IMR-90 (cell line): ENCODE measurements around the gene SVEP1. TPM values are rescaled to one million over a fixed set of nuclear protein-coding genes. Genes with fewer than 3 reads are reported as not detected.

Experiments
- ATAC-seq: fragments of 200-7000 bp; cut with Tn5 transposase; 2 replicates; pipeline ENCODE4 v1.9.1; 2020; ENCODE audit warnings: low read depth, mild to moderate bottlenecking, moderate library complexity
- BruUV-seq: library from RNA; stranded (reverse); fragments of 400-500 nt; replicated peaks from 2 replicates; lab custom pipeline; 2021; lab: Mats Ljungman, UMichigan
- CTCF ChIA-PET: fragments of 300-600 bp; formaldehyde crosslinking; extraction: SDS; loops from one replicate; lab custom pipeline; 2021; ENCODE audit warnings: antibody characterized with exemption; lab: Yijun Ruan, JAX
- POLR2A ChIA-PET: fragments of 300-600 bp; sonication (Branson Sonifier 250); formaldehyde crosslinking; loops from one replicate; lab custom pipeline; 2022; ENCODE audit warnings: antibody characterized with exemption; ENCODE audit not compliant: unreplicated experiment; lab: Charles Lee
- DNase-seq: peaks from one replicate; pipeline ENCODE4 v3.0.0; 2013
- H2AFZ ChIP-seq: replicated peaks from 2 replicates; pipeline ENCODE3; 2013; ENCODE audit warnings: low read length, mild to moderate bottlenecking; ENCODE audit not compliant: poor library complexity
- H2AK5ac ChIP-seq: 2 replicates; pipeline ENCODE4 v1.6.1; 2013; ENCODE audit warnings: low read depth, low read length, inconsistent platforms
- H2AK9ac ChIP-seq: replicated peaks from 2 replicates; pipeline ENCODE3; 2013; ENCODE audit warnings: mild to moderate bottlenecking, low read depth, low read length, moderate library complexity; ENCODE audit not compliant: poor library complexity
- H2BK120ac ChIP-seq: 2 replicates; pipeline ENCODE4 v1.6.1; 2013; ENCODE audit warnings: low read depth, low read length, inconsistent platforms
- H2BK15ac ChIP-seq: 3 replicates; pipeline ENCODE4 v1.6.1; 2013; ENCODE audit warnings: low read depth, low read length, inconsistent platforms
- H2BK20ac ChIP-seq: 2 replicates; pipeline ENCODE4 v1.6.1; 2013; ENCODE audit warnings: low read depth, mild to moderate bottlenecking, inconsistent platforms, low read length, moderate library complexity
- H2BK5ac ChIP-seq: 2 replicates; pipeline ENCODE4 v1.6.1; 2013; ENCODE audit warnings: mild to moderate bottlenecking, low read depth, low read length, inconsistent platforms; ENCODE audit not compliant: poor library complexity, severe bottlenecking
- H3K14ac ChIP-seq: replicated peaks from 2 replicates; pipeline ENCODE4 v1.6.1; 2013; ENCODE audit warnings: low read depth, low read length, inconsistent platforms
- H3K18ac ChIP-seq: 2 replicates; pipeline ENCODE4 v1.6.1; 2013; ENCODE audit warnings: low read depth, low read length, control low read depth
- H3K23ac ChIP-seq: 2 replicates; pipeline ENCODE4 v1.6.1; 2013; ENCODE audit warnings: low read depth, low read length, inconsistent platforms
- H3K27ac ChIP-seq: 2 replicates; pipeline ENCODE4 v1.5.1; 2013; ENCODE audit warnings: mild to moderate bottlenecking, control low read depth, low read length; ENCODE audit not compliant: insufficient read depth
- H3K27me3 ChIP-seq: 2 replicates; pipeline ENCODE4 v1.6.1; 2013; ENCODE audit warnings: low read length; ENCODE audit not compliant: control insufficient read depth, insufficient read depth
- H3K36me3 ChIP-seq: 2 replicates; pipeline ENCODE4 v1.6.1; 2013; ENCODE audit warnings: low read length, mixed read lengths; ENCODE audit not compliant: control insufficient read depth, insufficient read depth
- H3K4ac ChIP-seq: 2 replicates; pipeline ENCODE4 v1.6.1; 2013; ENCODE audit warnings: low read depth, low read length, inconsistent platforms
- H3K4me1 ChIP-seq: 2 replicates; pipeline ENCODE4 v1.6.1; 2013; ENCODE audit warnings: low read length, mixed read lengths; ENCODE audit not compliant: control insufficient read depth, insufficient read depth
- H3K4me2 ChIP-seq: 2 replicates; pipeline ENCODE4 v1.6.1; 2013; ENCODE audit warnings: low read depth, mild to moderate bottlenecking, control low read depth, low read length, moderate library complexity
- H3K4me3 ChIP-seq: 2 replicates; pipeline ENCODE4 v1.5.1; 2013; ENCODE audit warnings: low read depth, mild to moderate bottlenecking, control low read depth, low read length, moderate library complexity; ENCODE audit not compliant: insufficient read depth
- H3K56ac ChIP-seq: 2 replicates; pipeline ENCODE4 v1.6.1; 2013; ENCODE audit warnings: low read length, inconsistent platforms; ENCODE audit not compliant: insufficient read depth; ENCODE audit errors: extremely low read depth
- H3K79me1 ChIP-seq, 2 experiments: 2 replicates each; pipeline ENCODE4 v1.6.1; 2013; ENCODE audit warnings: low read length in 2 of 2, inconsistent platforms in 1 of 2, low read depth in 1 of 2
- H3K9ac ChIP-seq: 2 replicates; pipeline ENCODE4 v1.6.1; 2013; ENCODE audit warnings: low read depth, low read length, control low read depth
- H3K9me1 ChIP-seq: 2 replicates; pipeline ENCODE4 v1.6.1; 2013; ENCODE audit warnings: low read length, inconsistent platforms; ENCODE audit not compliant: insufficient read depth
- H3K9me3 ChIP-seq: 2 replicates; pipeline ENCODE4 v1.6.1; 2013; ENCODE audit warnings: low read length; ENCODE audit not compliant: control insufficient read depth, insufficient read depth
- H4K20me1 ChIP-seq: 2 replicates; pipeline ENCODE4 v1.6.1; 2013; ENCODE audit warnings: low read length, inconsistent platforms; ENCODE audit not compliant: insufficient read depth
- H4K5ac ChIP-seq: 2 replicates; pipeline ENCODE4 v1.6.1; 2013; ENCODE audit warnings: mild to moderate bottlenecking, low read depth, low read length, control low read depth
- H4K8ac ChIP-seq, 2 experiments: 2 replicates each; pipeline ENCODE4 v1.6.1; 2013; ENCODE audit warnings: low read depth in 2 of 2, low read length in 2 of 2, control low read depth in 1 of 2, inconsistent platforms in 1 of 2
- H4K91ac ChIP-seq: 2 replicates; pipeline ENCODE4 v1.6.1; 2013; ENCODE audit warnings: low read depth, low read length, inconsistent platforms; ENCODE audit not compliant: insufficient read depth
- MAZ ChIP-seq: IDR thresholded peaks from 2 replicates; pipeline ENCODE4 v1.6.1; 2012; ENCODE audit warnings: low read depth, mild to moderate bottlenecking, low read length, improper control_type of control experiment, moderate library complexity, borderline replicate concordance
- RAD21 ChIP-seq: IDR thresholded peaks from 2 replicates; pipeline ENCODE4 v1.6.1; 2012; ENCODE audit warnings: low read length, improper control_type of control experiment
- WGBS, 2 experiments: methylation state at CpG; one replicate each; pipeline versions ENCODE4 v1.1.5 to v1.1.7; 2013; ENCODE audit warnings: missing lambda C conversion rate in 2 of 2; ENCODE audit not compliant: insufficient read length in 1 of 2; ENCODE audit errors: extremely low coverage in 2 of 2; 5-methylcytosine and 5-hydroxymethylcytosine counted together
- dilution Hi-C: fragments of 300-500 bp; cut with HindIII; formaldehyde crosslinking; loops from one replicate; pipeline ENCODE4 v1.14.3; 2018; ENCODE audit warnings: low sequenced_read_pairs; ENCODE audit not compliant: unreplicated experiment
- in situ Hi-C: fragments of 300-500 bp; cut with MboI; formaldehyde crosslinking; loops from 3 replicates; pipeline ENCODE4 v1.14.3; 2019; ENCODE audit warnings: low sequenced_read_pairs, inconsistent platforms, mixed read lengths
- intact Hi-C: fragments of 100-400 bp; cut with micrococcal nuclease; formaldehyde crosslinking; loops from 2 replicates; pipeline ENCODE4 v1.10.0; 2022
- polyA plus RNA-seq, 3 experiments: library from polyadenylated mRNA; depleted of rRNA; stranded (reverse); fragments of >200 nt; gene quantifications; 2 replicates each; pipeline ENCODE4 v1.2.3, GENCODE V29; 2012; ENCODE audit warnings: low replicate concordance in 1 of 3
- total RNA-seq: library from RNA; depleted of rRNA; stranded (reverse); fragments of >200 nt; gene quantifications from 2 replicates; pipeline ENCODE4 v1.2.3, GENCODE V29; 2012

Gene SVEP1
- total and polyA plus RNA-seq, 2 of the 4 experiments (the other 2 are of a cell fraction), result 4.8 to 16.7 TPM

DNA sequence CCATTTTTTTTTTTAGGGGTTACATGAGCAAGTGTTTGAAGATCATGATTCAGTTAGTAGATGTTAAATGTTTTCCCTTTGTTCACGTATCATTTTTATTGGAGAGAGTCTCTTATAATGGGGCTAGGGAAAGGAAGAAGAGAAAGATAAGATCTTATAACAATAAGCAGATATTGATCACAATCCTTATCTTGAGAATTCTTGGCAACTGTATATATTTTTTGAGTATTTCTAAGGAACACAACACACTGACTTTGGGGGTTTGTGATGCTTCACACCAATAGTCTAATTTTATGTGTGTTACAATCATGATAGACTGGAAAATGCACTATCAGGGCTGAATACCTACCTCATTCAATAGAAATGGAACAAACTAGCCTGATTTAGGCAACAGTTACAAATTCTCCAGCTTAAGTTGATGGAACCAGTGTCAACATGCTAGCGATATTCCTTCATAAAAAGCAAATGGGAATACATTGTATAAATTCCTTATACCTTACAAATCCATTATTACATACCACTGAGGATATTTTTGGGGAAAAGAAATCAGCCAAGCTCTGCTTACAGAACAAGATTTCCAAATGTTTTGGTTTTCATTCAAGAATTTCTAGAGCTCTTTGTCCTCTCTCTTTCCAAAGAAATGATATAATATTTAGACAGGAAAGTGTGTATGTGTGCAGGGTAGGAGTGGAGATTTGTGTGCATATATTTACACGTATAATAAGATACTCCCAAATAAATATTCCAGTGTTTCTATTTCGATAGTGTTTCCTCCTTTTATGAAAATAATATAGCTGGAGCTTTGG is 41.5 kb downstream of the SVEP1 start:
- no peak overlapping the region for H2AK9ac ChIP-seq
- H3K18ac ChIP-seq, result peak overlapping the region; percentile 76
- H3K56ac ChIP-seq, result no peak overlapping the region
- H3K14ac ChIP-seq, result no peak overlapping the region
- H2BK20ac ChIP-seq, result peak overlapping the region; percentile 3; the same call in 1 of the 2 replicates
- intact Hi-C loops (loop anchor here (2.0 to 5.0 kb wide), 3 partner anchors 17 to 84 kb away; partner anchors contain the start of gene SVEP1), in situ Hi-C loops (no loop called here), dilution Hi-C loops (no loop called here)
- H3K9me1 ChIP-seq, result no peaks in the 10 kb centered on the region
- peak overlapping the region; percentile 52; the same call in 1 of the 2 replicates for H4K5ac ChIP-seq
- no CpG with 5 or more reads among the region's 4 CpGs for whole genome bisulfite sequencing, 2 experiments
- TF ChIP-seq RAD21 (no peak), MAZ (no peak)
- H3K36me3 ChIP-seq, result no peaks in the 10 kb centered on the region
- H2BK15ac ChIP-seq, result no peak overlapping the region
- ChIA-PET CTCF (interaction anchor here (1.0 kb wide), 1 partner anchor 9 kb away, joined by 3 read pairs; no protein-coding TSS in a partner anchor), POLR2A (interaction anchor here (0.5 to 0.6 kb wide), 2 partner anchors 45 to 616 kb away, joined by 3 to 4 read pairs; no protein-coding TSS in a partner anchor)
- H4K20me1 ChIP-seq, result no peaks in the 10 kb centered on the region
- H3K79me1 ChIP-seq, result no peaks in the 10 kb centered on the region
- ATAC-seq (peak; percentile 79), DNase-seq (peak; percentile 75)
- peak overlapping the region; percentile 63; the same call in 1 of the 2 replicates for H3K27ac ChIP-seq
- no peak overlapping the region; the same call in 1 of the 2 replicates for H3K9ac ChIP-seq
- peak overlapping the region; percentile 42; the same call in 1 of the 2 replicates for H2BK120ac ChIP-seq
- peak overlapping the region; percentile 95 for H2BK5ac ChIP-seq
- H3K4me1 ChIP-seq, result peaks cover 3% of the 10 kb centered on the region
- H3K9me3 ChIP-seq, result no peaks in the 10 kb centered on the region
- H3K23ac ChIP-seq, result peak overlapping the region; percentile 45; the same call in 1 of the 2 replicates
- H3K4me3 ChIP-seq, result no peak overlapping the region
- no peak overlapping the region for H3K4ac ChIP-seq
- H2AK5ac ChIP-seq, result 0 out of 2 replicates have a peak overlapping the region, but pooled peaks have one; percentile 31
- BruUV-seq, result no TSS peak
- H3K4me2 ChIP-seq, result peak overlapping the region; percentile 79; the same call in 1 of the 2 replicates
- peak overlapping the region in 1 of 2 experiments; percentile 61; a peak in 2 of 4 replicates for H4K8ac ChIP-seq
- no peak overlapping the region for H2AFZ ChIP-seq
- H3K27me3 ChIP-seq, result no peaks in the 10 kb centered on the region
- H4K91ac ChIP-seq, result no peak overlapping the region
